ENCODE measurements around the gene ATP11B.

DNA sequence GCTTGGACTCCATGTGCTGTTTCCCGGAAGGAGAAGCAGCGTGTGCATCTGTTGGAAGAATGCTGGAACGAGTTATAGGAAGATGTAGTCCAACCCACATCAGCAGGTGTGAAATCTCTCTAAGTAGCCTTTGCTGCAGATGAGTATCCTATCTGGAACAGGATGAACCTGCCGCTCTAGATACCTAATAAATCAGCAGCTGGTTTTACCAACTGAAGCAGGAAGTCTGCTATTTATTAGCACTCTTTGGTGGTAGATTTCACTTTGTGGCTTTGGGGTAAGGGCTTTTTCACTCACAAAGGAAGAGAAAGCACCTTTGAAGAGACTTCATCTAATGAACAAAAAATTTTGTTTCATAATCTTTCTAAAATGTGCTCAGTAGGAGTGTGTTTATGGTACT is 120.6 kb downstream of the ATP11B start:
- TF ChIP-seq TEAD4 (IDR thresholded peaks at IDR 0.05) (no peak), NFIC (IDR thresholded peaks at IDR 0.05) (no peak), RAD21 (IDR thresholded peaks at IDR 0.05; ENCODE audit: low read depth) (no peak), TAF1 (IDR thresholded peaks at IDR 0.05; ENCODE audit: low read depth) (no peak), FOXM1 (IDR thresholded peaks at IDR 0.05; ENCODE audit: borderline replicate concordance, low read depth) (no peak), TCF12 (IDR thresholded peaks at IDR 0.05; ENCODE audit: low read depth) (no peak), REST (IDR thresholded peaks at IDR 0.05; ENCODE audit: low read depth) (no peak), CEBPB (IDR thresholded peaks at IDR 0.05) (no peak), CREB1 (IDR thresholded peaks at IDR 0.05; ENCODE audit: low read depth) (no peak), MAX (IDR thresholded peaks at IDR 0.05) (no peak), YY1 (IDR thresholded peaks at IDR 0.05; ENCODE audit: low read depth) (no peak), EP300 (IDR thresholded peaks at IDR 0.05; ENCODE audit: borderline replicate concordance) (no peak)
- TF ChIP-seq, protein P1, sequence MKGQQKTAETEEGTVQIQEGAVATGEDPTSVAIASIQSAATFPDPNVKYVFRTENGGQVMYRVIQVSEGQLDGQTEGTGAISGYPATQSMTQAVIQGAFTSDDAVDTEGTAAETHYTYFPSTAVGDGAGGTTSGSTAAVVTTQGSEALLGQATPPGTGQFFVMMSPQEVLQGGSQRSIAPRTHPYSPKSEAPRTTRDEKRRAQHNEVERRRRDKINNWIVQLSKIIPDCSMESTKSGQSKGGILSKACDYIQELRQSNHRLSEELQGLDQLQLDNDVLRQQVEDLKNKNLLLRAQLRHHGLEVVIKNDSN (IDR thresholded peaks at IDR 0.05) = no peak
